GM19238 (cell line): Measurements from ENCODE around the gene GLRB.
"Not testable (repeated sequence)": the region's sequence is repeated elsewhere in the genome, so short reads cannot be mapped to it uniquely, and the experiment has no call there.

Experiments used
- DNase-seq: peaks from one replicate; pipeline ENCODE4 v3.0.0; 2011; ENCODE audit warnings: low spot score; ENCODE audit not compliant: insufficient read length

The GLRB gene

GRCh38 chr4:157127571-157127970 lies 51.6 kb downstream of the GLRB start:
- no peak for DNase-seq

DNA sequence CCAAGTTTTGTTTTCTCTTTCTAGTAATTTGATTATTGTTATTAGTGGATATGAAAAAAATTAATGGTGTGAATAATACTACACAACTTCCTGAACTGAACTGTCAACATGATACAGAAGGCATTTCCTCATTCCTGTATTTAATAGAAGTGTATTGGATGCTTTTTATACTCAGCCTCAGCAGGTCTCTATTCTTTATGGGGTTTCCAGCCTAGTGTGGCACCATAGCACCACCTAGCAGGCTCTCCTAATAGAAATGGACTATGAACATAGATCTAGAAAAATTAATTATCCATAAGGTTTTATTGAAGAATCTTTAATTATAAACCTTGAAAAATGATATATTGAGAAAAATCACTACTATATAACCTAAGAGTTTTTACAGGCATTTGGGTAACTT lies 52.4 kb downstream of the GLRB start:
- DNase-seq: no peak

DNA sequence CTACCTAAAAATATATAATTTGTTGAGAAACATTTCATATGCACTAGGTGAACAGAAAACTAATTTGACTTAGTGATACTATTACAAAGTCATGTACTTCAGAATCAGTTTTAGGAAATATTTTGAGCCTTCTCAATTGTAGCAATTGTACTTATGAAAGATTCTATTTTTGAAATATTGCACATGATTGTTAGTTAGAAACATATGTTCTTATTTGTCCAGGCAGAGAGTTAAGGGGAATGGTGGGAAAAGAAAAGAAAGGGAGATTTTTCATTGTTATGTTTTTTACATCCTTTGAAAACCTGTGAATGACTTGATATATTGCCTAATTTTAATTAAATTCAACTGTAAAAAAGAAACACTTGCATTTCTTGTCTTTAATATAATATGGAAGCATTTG lies 66.0 kb downstream of the GLRB start:
- DNase-seq: no peak

- no peak for DNase-seq
These were observed 67.4 kb downstream of the GLRB start for GRCh38 chr4:157143369-157143768.

GRCh38 chr4:157151711-157152110 lies 75.8 kb downstream of the GLRB start:
- no peak for DNase-seq

- DNase-seq: no peak
These were observed 90.1 kb downstream of the GLRB start for GRCh38 chr4:157165935-157166610.

DNA sequence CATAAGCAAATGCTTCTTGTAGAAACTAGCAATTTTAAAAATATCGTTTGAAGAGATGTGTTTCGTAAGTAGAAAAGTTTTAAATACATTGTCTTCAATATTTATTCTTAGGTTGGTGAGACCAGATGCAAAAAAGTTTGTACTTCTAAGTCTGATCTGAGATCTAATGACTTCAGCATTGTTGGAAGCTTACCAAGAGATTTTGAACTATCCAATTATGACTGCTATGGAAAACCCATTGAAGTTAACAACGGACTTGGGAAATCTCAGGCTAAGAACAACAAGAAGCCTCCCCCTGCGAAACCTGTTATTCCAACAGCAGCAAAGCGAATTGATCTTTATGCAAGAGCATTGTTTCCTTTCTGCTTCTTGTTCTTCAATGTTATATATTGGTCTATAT lies 94.4 kb downstream of the GLRB start:
- DNase-seq: no peak

- DNase-seq: no peak
These were observed 96.1 kb downstream of the GLRB start for GRCh38 chr4:157172011-157172410.

DNA sequence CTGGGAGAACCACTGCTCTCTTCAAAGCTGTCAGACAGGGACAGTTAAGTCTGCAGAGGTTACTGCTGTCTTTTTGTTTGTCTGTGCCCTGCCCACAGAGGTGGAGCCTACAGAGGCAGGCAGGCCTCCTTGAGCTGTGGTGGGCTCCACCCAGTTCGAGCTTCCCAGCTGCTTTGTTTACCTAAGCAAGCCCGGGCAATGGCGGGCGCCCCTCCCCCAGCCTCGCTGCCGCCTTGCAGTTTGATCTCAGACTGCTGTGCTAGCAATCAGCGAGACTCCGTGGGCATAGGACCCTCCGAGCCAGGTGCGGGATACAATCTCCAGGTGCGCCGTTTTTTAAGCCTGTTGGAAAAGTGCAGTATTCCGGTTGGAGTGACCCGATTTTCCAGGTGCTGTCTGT lies 104.3 kb downstream of the GLRB start:
- not testable (repeated sequence) for DNase-seq

GRCh38 chr4:157184300-157184699 lies 108.3 kb downstream of the GLRB start:
- DNase-seq: no peak

DNA sequence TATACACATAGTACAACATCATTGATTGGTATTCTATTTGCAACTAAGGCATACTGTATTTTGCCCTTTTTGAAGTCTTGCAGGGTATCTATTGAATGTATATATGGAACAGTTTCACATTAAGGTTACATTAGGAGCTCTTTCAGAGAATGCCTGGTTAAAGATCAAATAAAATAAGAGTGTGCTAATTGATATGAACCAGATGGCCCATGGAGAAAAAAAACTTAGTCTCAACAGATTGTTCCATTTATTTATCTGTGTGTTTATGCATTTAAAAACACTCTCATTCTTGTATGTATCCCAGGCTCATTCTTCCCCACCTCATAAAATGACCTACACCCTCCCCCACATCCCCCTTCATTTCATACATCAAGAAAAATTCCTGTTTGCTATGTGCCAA lies 109.4 kb downstream of the GLRB start:
- no peak for DNase-seq

DNA sequence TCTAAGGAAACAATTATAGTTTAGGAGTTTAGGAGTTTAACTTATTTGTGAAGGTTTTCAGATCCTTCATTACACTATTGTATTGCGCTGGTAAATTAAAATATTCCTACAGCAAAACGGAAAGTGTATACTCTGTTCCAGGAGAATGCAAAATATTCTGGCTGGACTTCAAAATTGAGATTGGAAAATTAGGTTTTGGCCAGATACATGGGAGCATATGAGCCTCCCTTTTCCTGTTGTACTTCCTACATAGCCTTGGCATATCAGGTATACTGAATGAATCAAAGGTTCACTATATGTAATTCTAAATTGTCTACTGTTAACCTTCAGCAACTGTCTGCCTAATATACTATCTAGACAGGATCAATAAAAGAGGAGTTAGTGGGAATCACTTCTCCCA lies 119.4 kb downstream of the GLRB start:
- DNase-seq: no peak

- DNase-seq: no peak
These were observed 120.1 kb downstream of the GLRB start for GRCh38 chr4:157196046-157196445.

- no peak for DNase-seq
These were observed 128.8 kb downstream of the GLRB start for GRCh38 chr4:157204634-157205244.

DNA sequence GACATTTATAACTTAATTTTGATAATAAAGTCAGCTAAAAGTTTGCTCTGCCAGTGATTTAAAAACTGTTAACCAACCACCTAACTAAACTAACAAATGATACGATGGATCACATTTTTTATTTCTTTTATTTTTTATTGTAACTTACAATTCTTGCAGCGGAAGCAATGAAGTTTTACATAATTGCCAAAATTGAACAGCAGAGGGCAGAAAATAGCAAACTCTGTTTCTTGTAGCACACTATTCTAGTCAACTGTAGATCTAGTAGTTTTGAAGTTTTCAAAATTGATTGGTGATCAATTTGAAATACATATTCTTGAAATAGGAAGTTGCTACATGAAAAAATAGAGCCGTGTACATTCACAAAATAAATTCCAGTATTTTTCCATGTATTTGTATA lies 141.8 kb downstream of the GLRB start:
- DNase-seq: no peak

GRCh38 chr4:157219711-157220370 lies 143.9 kb downstream of the GLRB start:
- DNase-seq: no peak

DNA sequence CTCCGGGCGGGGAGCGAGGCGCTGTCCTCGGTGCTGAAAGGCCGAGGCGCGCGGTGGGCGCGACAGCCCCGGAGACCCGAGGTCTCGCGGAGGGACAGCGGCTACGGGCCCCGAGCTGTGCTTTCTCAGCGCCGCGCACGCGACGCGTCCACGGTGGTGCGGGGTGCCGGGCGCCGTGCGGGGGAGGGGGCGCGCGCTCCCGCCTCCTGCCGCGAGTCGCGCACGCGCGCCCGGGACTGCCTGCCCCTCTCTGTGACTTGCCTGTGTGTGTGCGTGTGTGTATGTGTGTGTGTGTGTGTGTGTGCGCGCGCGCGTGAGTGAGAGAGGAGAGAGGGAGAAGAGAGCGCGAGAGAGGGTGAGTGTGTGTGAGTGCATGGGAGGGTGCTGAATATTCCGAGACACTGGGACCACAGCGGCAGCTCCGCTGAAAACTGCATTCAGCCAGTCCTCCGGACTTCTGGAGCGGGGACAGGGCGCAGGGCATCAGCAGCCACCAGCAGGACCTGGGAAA lies 144.5 kb downstream of the GLRB start, which contains the start of gene GRIA2:
Gene GRIA2 (plus strand): TSS at position 358 of the 511 bp plus-strand sequence. CDS start 315 bp downstream, outside the sequence.
- no peak for DNase-seq

- DNase-seq: no peak
These were observed 145.5 kb downstream of the GLRB start for GRCh38 chr4:157221426-157221894.
